ENCODE data around the gene SOD2. TPM values are rescaled to one million over a fixed set of nuclear protein-coding genes. Genes with fewer than 3 reads are reported as not detected.
"Not testable (repeated sequence)": the region's sequence is repeated elsewhere in the genome, so short reads cannot be mapped to it uniquely, and the experiment has no call there.

SOD2 gene
- total RNA-seq, 2 experiments from 2014 or later, result 59.1 to 66.4 TPM

DNA sequence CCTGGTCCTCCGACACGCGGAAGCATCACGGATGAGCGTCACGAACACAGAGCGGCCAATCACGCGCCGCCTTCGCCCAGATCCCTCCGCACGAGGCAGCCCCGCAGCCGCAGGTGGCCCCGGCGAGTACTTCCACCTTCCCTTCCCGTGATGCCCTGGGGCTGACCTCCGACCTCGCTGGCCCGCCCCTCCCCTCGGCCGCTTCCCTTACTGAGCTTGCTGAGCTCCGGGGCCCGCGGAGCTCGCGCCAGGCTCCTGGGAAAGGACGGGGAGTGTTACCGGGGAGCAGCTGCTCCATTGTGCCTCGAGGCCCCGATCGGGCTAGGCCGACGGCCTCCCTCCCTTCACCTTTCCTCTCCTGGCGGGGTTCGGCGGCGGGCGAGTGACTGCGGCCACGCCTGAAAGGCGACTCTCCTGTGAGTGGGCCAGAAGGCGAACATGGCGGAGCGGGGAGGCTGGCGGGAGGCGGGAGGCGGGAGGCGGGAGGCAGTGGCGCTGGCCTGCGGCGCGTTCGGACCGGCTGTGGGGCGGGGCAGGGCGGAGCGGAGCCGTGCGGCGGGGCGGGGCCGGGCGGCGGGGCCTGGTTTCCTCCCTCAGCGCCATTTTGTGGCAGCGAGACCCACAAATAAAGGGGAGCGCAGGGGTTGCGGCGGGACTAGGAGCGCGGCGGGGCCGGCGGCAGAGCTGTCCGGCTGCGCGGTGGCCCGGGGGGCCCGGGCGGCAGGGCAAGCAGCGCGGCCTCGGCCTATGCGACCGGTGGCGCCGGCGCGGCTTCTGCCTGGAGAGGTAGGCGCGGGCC lies 34.1 kb upstream of the SOD2 start, which contains the start of gene WTAP:
Gene WTAP, plus strand, starts transcription at position 589 of the 799 bp plus-strand sequence. CDS start 8,760 bp downstream, outside the sequence.
- H3K4me3 Mint-ChIP-seq, result peak within 1 kb of the TSS; percentile 93
- ATAC-seq (peak; percentile 82), DNase-seq (peak; percentile 98)
- ChIA-PET CTCF (interaction anchor here (1.1 to 4.6 kb wide), 7 partner anchors 10 to 66 kb away, joined by 3 to 33 read pairs (median 4); partner anchors contain the start of genes ACAT2, MRPL18 and TCP1), POLR2A (interaction anchor here (0.5 to 5.3 kb wide), 29 partner anchors 10 to 794 kb away, joined by 3 to 56 read pairs (median 4); partner anchors contain the start of genes ACAT2, IGF2R, MRPL18 and SOD2)
- H3K27ac Mint-ChIP-seq, result peak within 1 kb of the TSS; percentile 98
- no peaks in the 10 kb centered on the region for H3K27me3 Mint-ChIP-seq (ENCODE audit: low read depth)
- H3K9me3 Mint-ChIP-seq (ENCODE audit: insufficient read depth), result peaks cover 8% of the 10 kb centered on the region
- H3K36me3 Mint-ChIP-seq (ENCODE audit: low read depth), result peaks cover 55% of the 10 kb centered on the region
- peaks cover 51% of the 10 kb centered on the region for H3K4me1 Mint-ChIP-seq (ENCODE audit: low read depth)

DNA sequence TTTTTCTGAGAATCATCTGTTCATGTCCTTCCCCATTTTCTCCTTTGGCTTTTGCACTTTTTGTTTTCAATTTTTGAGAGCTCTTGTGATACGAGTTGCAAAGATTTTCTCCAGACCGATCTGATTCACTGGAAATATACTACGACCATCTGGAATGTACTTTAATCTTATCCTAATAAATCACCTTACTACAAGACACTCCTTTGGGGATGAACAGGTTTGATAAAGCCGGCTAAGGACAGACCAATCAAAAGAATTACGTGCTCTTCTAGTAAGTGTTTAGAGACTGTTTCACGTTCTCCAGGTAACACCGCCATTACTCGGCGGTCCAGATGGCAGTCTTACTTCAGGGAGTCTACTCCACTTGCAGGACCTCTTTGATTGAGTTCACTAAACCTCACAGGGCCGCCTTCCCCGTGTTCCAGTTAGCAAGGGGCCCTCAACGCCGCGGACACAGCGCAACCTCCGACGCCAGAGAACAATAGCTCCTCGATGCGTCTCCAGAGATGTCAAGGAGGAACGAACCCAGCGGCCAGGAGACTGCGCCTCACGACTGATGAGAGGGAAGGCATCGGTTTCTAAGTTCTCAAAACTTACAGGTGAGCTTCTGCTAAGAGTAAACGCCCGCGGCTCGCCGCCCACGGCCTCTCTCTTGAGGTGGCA lies 33.3 kb upstream of the SOD2 start:
- Mint-ChIP-seq H3K36me3 (ENCODE audit: low read depth) (peaks cover 51% of the 10 kb centered on the region), H3K27me3 (ENCODE audit: low read depth) (no peaks in the 10 kb centered on the region), H3K4me3 (peak overlapping the region; percentile 93), H3K4me1 (ENCODE audit: low read depth) (peaks cover 44% of the 10 kb centered on the region), H3K27ac (peak overlapping the region; percentile 98), H3K9me3 (ENCODE audit: insufficient read depth) (peaks cover 8% of the 10 kb centered on the region)
- ATAC-seq (no peak), DNase-seq (no peak)
- POLR2A ChIA-PET, result interaction anchor here (0.6 to 5.3 kb wide), 25 partner anchors 10 to 795 kb away, joined by 3 to 56 read pairs (median 4); partner anchors contain the start of genes ACAT2, IGF2R, MRPL18 and SOD2
- CTCF ChIA-PET, result interaction anchor here (1.0 to 4.6 kb wide), 9 partner anchors 9 to 67 kb away, joined by 3 to 33 read pairs (median 4); partner anchors contain the start of genes ACAT2, MRPL18 and TCP1

DNA sequence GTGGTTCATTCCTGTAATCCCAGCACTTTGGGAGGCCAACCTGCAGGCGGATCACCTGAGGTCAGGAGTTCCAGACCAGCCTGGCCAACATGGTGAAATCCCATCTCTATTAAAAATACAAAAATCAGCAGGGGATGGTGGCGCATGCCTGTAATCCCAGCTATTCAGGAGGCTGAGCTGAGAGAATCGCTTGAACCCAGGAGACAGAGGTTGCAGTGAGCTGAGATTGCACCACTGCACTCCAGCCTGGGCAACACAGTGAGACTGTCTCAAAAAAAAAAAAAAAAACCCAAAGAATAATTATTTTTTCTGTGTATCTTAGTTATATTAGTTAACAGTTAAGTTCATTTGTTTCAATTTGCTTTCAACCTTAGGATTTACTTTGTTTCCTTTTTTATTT lies 32.2 kb upstream of the SOD2 start:
- ATAC-seq; H3K9me3 Mint-ChIP-seq (ENCODE audit: insufficient read depth); DNase-seq; H3K27me3 Mint-ChIP-seq (ENCODE audit: low read depth); H3K27ac Mint-ChIP-seq: not testable (repeated sequence)
- peak overlapping the region; percentile 22 for H3K4me3 Mint-ChIP-seq
- ChIA-PET POLR2A (interaction anchor here (2.5 kb wide), 1 partner anchor 244 kb away, joined by 9 read pairs; the partner anchor contains the start of gene IGF2R), CTCF (interaction anchor here (1.6 kb wide), 1 partner anchor 30 kb away, joined by 5 read pairs; no protein-coding TSS in a partner anchor)
- peaks cover 43% of the 10 kb centered on the region for H3K36me3 Mint-ChIP-seq (ENCODE audit: low read depth)
- H3K4me1 Mint-ChIP-seq (ENCODE audit: low read depth), result peaks cover 32% of the 10 kb centered on the region

- Mint-ChIP-seq H3K27me3 (ENCODE audit: low read depth) (no peaks in the 10 kb centered on the region), H3K4me1 (ENCODE audit: low read depth) (peaks cover 28% of the 10 kb centered on the region), H3K36me3 (ENCODE audit: low read depth) (peaks cover 42% of the 10 kb centered on the region), H3K9me3 (ENCODE audit: insufficient read depth) (peaks cover 8% of the 10 kb centered on the region), H3K4me3 (no peak overlapping the region), H3K27ac (no peak overlapping the region)
- DNase-seq, result no peak
- POLR2A ChIA-PET, result interaction anchor here (2.5 kb wide), 1 partner anchor 244 kb away, joined by 9 read pairs; the partner anchor contains the start of gene IGF2R
- CTCF ChIA-PET, result no interaction called here
- no peak for ATAC-seq
These were observed 31.7 kb upstream of the SOD2 start for GRCh38 chr6:159724778-159725177.

GRCh38 chr6:159723259-159723658 lies 30.2 kb upstream of the SOD2 start:
- POLR2A ChIA-PET, result interaction anchor here (1.0 kb wide), 1 partner anchor 31 kb away, joined by 3 read pairs; no protein-coding TSS in a partner anchor

GRCh38 chr6:159722655-159723054 lies 29.6 kb upstream of the SOD2 start:
- Mint-ChIP-seq H3K27me3 (ENCODE audit: low read depth) (no peaks in the 10 kb centered on the region), H3K27ac (no peak overlapping the region), H3K4me1 (ENCODE audit: low read depth) (peaks cover 23% of the 10 kb centered on the region), H3K9me3 (ENCODE audit: insufficient read depth) (peaks cover 8% of the 10 kb centered on the region), H3K36me3 (ENCODE audit: low read depth) (peaks cover 27% of the 10 kb centered on the region), H3K4me3 (no peak overlapping the region)
- ATAC-seq (no peak), DNase-seq (no peak)
- ChIA-PET CTCF (interaction anchor here (0.8 to 1.6 kb wide), 2 partner anchors 31 to 85 kb away, joined by 3 to 9 read pairs; partner anchors contain the start of gene SOD2), POLR2A (no interaction called here)

More at GRCh38 chr6:159723259-159723658, 30.2 kb upstream of the SOD2 start:
- DNase-seq (no peak), ATAC-seq (no peak)
- Mint-ChIP-seq H3K27me3 (ENCODE audit: low read depth) (no peaks in the 10 kb centered on the region), H3K4me1 (ENCODE audit: low read depth) (peaks cover 23% of the 10 kb centered on the region), H3K9me3 (ENCODE audit: insufficient read depth) (peaks cover 8% of the 10 kb centered on the region), H3K36me3 (ENCODE audit: low read depth) (peaks cover 30% of the 10 kb centered on the region), H3K27ac (no peak overlapping the region), H3K4me3 (no peak overlapping the region)
- CTCF ChIA-PET, result interaction anchor here (0.8 to 1.6 kb wide), 2 partner anchors 32 to 84 kb away, joined by 3 to 9 read pairs; partner anchors contain the start of gene SOD2

DNA sequence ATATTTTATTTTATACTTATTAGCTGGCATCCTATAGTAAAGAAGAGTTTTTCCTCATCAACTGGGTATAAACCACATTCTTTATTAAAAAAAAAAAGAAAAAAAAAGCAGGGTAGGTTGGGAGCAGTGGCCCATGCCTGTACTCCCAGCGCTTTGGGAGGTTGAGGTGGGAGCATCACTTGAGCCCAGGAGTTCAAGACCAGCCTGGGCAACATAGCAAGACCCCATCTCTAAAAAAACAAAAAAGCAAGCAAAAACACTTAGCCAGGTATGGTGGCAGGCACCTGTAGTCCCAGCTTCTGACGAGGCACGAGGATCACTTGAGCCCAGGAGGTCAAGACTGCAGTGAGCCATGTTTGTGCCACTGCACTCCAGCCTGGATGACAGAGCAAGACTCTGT lies 28.9 kb upstream of the SOD2 start:
- H3K27me3 Mint-ChIP-seq (ENCODE audit: low read depth); ATAC-seq; H3K4me3 Mint-ChIP-seq; H3K9me3 Mint-ChIP-seq (ENCODE audit: insufficient read depth); POLR2A ChIA-PET; CTCF ChIA-PET; H3K27ac Mint-ChIP-seq; DNase-seq: not testable (repeated sequence)
- peaks cover 27% of the 10 kb centered on the region for H3K36me3 Mint-ChIP-seq (ENCODE audit: low read depth)
- peaks cover 23% of the 10 kb centered on the region for H3K4me1 Mint-ChIP-seq (ENCODE audit: low read depth)

- peaks cover 17% of the 10 kb centered on the region for H3K4me1 Mint-ChIP-seq (ENCODE audit: low read depth)
- ATAC-seq (peak; percentile 65), DNase-seq (peak; percentile 69)
- CTCF ChIA-PET, result interaction anchor here (0.6 to 1.6 kb wide), 12 partner anchors 9 to 735 kb away, joined by 3 to 7 read pairs (median 3); partner anchors contain the start of gene MRPL18
- no peaks in the 10 kb centered on the region for H3K27me3 Mint-ChIP-seq (ENCODE audit: low read depth)
- peaks cover 26% of the 10 kb centered on the region for H3K36me3 Mint-ChIP-seq (ENCODE audit: low read depth)
- POLR2A ChIA-PET, result interaction anchor here (1.2 kb wide), 1 partner anchor 9 kb away, joined by 4 read pairs; no protein-coding TSS in a partner anchor
- H3K9me3 Mint-ChIP-seq (ENCODE audit: insufficient read depth), result peaks cover 8% of the 10 kb centered on the region
- H3K4me3 Mint-ChIP-seq, result no peak overlapping the region
- no peak overlapping the region for H3K27ac Mint-ChIP-seq
These were observed 27.7 kb upstream of the SOD2 start for GRCh38 chr6:159720708-159721107.

DNA sequence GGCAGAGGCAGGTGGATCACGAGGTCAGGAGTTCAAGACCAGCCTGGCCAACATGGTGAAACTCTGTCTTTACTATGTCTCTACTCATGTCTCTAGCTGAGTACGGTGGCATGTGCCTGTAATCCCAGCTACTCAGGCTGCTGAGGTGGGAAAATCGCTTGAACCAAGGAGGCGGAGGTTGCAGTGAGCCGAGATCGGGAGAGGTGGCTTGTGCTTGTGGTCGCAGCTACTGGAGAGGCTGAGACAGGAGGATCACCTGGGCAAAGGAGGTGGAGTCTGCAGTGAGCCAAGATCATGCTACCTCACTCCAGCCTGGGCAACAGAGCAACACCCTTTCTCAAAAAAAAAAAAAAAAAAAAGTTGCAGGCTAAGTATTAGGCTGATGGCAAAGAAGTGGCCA lies 26.2 kb upstream of the SOD2 start:
- no peak for DNase-seq
- no peak for ATAC-seq
- no peak overlapping the region for H3K27ac Mint-ChIP-seq
- no peaks in the 10 kb centered on the region for H3K27me3 Mint-ChIP-seq (ENCODE audit: low read depth)
- H3K36me3 Mint-ChIP-seq (ENCODE audit: low read depth), result peaks cover 26% of the 10 kb centered on the region
- H3K4me3 Mint-ChIP-seq, result no peak overlapping the region
- peaks cover 8% of the 10 kb centered on the region for H3K9me3 Mint-ChIP-seq (ENCODE audit: insufficient read depth)
- ChIA-PET CTCF (interaction anchor here (1.1 to 1.6 kb wide), 2 partner anchors 27 to 30 kb away, joined by 3 read pairs; no protein-coding TSS in a partner anchor), POLR2A (interaction anchor here (1.8 kb wide), 1 partner anchor 25 kb away, joined by 5 read pairs; no protein-coding TSS in a partner anchor)
- H3K4me1 Mint-ChIP-seq (ENCODE audit: low read depth), result peaks cover 16% of the 10 kb centered on the region

DNA sequence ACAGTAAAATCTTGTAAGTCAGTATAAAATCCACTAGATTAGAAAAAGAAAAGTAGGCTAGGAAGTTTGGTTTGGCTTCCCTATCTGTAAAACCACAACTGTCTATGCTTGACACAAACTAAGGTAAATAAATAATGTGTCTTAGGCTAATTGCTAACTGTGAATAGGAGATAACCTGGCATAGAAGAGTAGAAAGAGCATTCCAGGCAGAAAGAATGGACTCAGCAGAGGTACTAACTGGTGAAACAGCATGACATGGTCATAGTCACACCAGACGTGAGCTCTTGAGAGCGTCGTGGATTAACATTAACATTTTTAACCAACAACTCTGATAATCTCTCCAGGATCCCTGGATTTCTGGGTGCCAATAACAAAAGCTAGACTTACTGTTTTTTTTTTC lies 25.6 kb upstream of the SOD2 start:
- DNase-seq (no peak), ATAC-seq (no peak)
- H3K27ac Mint-ChIP-seq, result no peak overlapping the region
- no peaks in the 10 kb centered on the region for H3K27me3 Mint-ChIP-seq (ENCODE audit: low read depth)
- peaks cover 16% of the 10 kb centered on the region for H3K4me1 Mint-ChIP-seq (ENCODE audit: low read depth)
- no peak overlapping the region for H3K4me3 Mint-ChIP-seq
- peaks cover 21% of the 10 kb centered on the region for H3K36me3 Mint-ChIP-seq (ENCODE audit: low read depth)
- ChIA-PET CTCF (interaction anchor here (1.1 to 1.2 kb wide), 2 partner anchors 26 to 33 kb away, joined by 3 read pairs; no protein-coding TSS in a partner anchor), POLR2A (interaction anchor here (1.8 kb wide), 1 partner anchor 25 kb away, joined by 5 read pairs; no protein-coding TSS in a partner anchor)
- H3K9me3 Mint-ChIP-seq (ENCODE audit: insufficient read depth), result peaks cover 8% of the 10 kb centered on the region
